Endodermal cell (in vitro differentiated cells): ENCODE measurements around the gene CBLB. TPM values are rescaled to one million over a fixed set of nuclear protein-coding genes. Genes with fewer than 3 reads are reported as not detected.

ENCODE experiments used
- DNase-seq: peaks from one replicate; pipeline ENCODE4 v3.0.0-alpha.2; 2017
- H3K27ac ChIP-seq: 2 replicates; pipeline ENCODE4 v1.5.1; 2013; ENCODE audit warnings: mild to moderate bottlenecking, low read depth, low read length, moderate library complexity
- H3K27me3 ChIP-seq: 2 replicates; pipeline ENCODE4 v1.6.1; 2013; ENCODE audit warnings: mild to moderate bottlenecking, low read length, moderate library complexity; ENCODE audit not compliant: insufficient read depth, control insufficient read depth, poor library complexity, severe bottlenecking
- H3K36me3 ChIP-seq: 2 replicates; pipeline ENCODE4 v1.7.0; 2013; ENCODE audit warnings: mild to moderate bottlenecking, low read length, moderate library complexity; ENCODE audit not compliant: control insufficient read depth, insufficient read depth
- H3K4me1 ChIP-seq: one replicate; pipeline ENCODE4 v1.7.0; 2013; ENCODE audit warnings: low read length; ENCODE audit not compliant: control insufficient read depth, insufficient read depth
- H3K4me3 ChIP-seq: 2 replicates; pipeline ENCODE4 v1.5.1; 2013; ENCODE audit warnings: mild to moderate bottlenecking, low read length, moderate library complexity
- H3K9ac ChIP-seq: 2 replicates; pipeline ENCODE4 v1.6.1; 2013; ENCODE audit warnings: mild to moderate bottlenecking, low read length, moderate library complexity; ENCODE audit not compliant: poor library complexity, severe bottlenecking; ENCODE audit errors: extremely low read depth
- H3K9me3 ChIP-seq: 2 replicates; pipeline ENCODE4 v1.6.1; 2013; ENCODE audit warnings: mild to moderate bottlenecking, low read length, moderate library complexity; ENCODE audit not compliant: control insufficient read depth
- H3K27ac Mint-ChIP-seq: 2 replicates; pipeline ENCODE4 v1.8.0; 2020; ENCODE audit warnings: mixed read lengths
- H3K27me3 Mint-ChIP-seq: 2 replicates; pipeline ENCODE4 v1.8.0; 2021; ENCODE audit warnings: mild to moderate bottlenecking, mixed read lengths; ENCODE audit not compliant: insufficient read depth
- H3K36me3 Mint-ChIP-seq: 2 replicates; pipeline ENCODE4 v1.8.0; 2020; ENCODE audit warnings: low read depth, mixed read lengths
- H3K4me1 Mint-ChIP-seq: 2 replicates; pipeline ENCODE4 v1.8.0; 2020; ENCODE audit warnings: mixed read lengths
- H3K4me3 Mint-ChIP-seq: 2 replicates; pipeline ENCODE4 v1.8.0; 2020; ENCODE audit warnings: mild to moderate bottlenecking, moderate library complexity, mixed read lengths
- H3K9me3 Mint-ChIP-seq: 2 replicates; pipeline ENCODE4 v1.8.0; 2020; ENCODE audit warnings: mild to moderate bottlenecking, mixed read lengths
- WGBS, 2 experiments: methylation state at CpG; one replicate each; pipeline versions ENCODE4 v1.1.5 to v1.1.7; 2013; ENCODE audit warnings: missing lambda C conversion rate in 2 of 2, mixed read lengths in 1 of 2; ENCODE audit not compliant: insufficient coverage in 1 of 2, insufficient read length in 1 of 2; 5-methylcytosine and 5-hydroxymethylcytosine counted together
- total RNA-seq, 2 donors: library from RNA; stranded (reverse); fragmentation: NEBNext Ultra II Directional in 1 of 2; extraction: Animal tissue kit (Norgen Biotek cat#: 25700) in 1 of 2; gene quantifications; 2 replicates in 1 of 2; 3 replicates in 1 of 2; pipeline ENCODE4 v1.2.1, GENCODE V29; 2021
- TF ChIP-seq, protein P1 (sequence below): fragments of 200-600 bp; sonication (generic); conservative IDR thresholded peaks from 2 replicates; pipeline ENCODE4 v1.5.0; 2021; ENCODE audit warnings: antibody characterized with exemption, mild to moderate bottlenecking

The CBLB gene
- total RNA-seq, 2 donors from 2014 or later: 45.4 to 60.5 TPM

DNA sequence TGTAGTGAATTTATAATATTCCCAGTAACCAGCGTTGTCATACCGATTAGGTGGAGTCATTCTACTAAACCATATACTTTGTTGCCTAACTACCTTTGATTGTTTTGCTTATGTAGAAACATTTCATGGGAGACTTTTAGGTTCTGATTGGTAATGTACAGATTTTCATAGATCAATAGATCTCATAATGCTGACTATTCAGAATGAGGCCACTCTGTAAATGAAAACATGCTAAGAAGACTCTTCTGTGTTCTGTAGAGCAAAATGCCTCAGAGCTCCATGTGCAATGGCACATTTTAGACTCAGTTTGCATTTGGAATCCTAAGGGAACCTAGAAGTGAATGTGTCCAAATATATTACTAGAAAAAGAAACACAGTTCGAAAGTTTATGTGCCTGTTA, 20.0 kb downstream of the CBLB start:
- Mint-ChIP-seq H3K27ac (no peak overlapping the region), H3K36me3 (peaks cover 26% of the 10 kb centered on the region), H3K4me3 (no peak overlapping the region), H3K4me1 (peaks cover 24% of the 10 kb centered on the region), H3K27me3 (no peaks in the 10 kb centered on the region), H3K9me3 (no peaks in the 10 kb centered on the region)
- Histone ChIP-seq H3K27me3 (no peaks in the 10 kb centered on the region), H3K27ac (no peak overlapping the region), H3K4me1 (peaks cover 9% of the 10 kb centered on the region), H3K4me3 (no peak overlapping the region), H3K9ac (no peak overlapping the region), H3K9me3 (no peaks in the 10 kb centered on the region), H3K36me3 (peaks cover 7% of the 10 kb centered on the region)
- TF ChIP-seq, protein P1, sequence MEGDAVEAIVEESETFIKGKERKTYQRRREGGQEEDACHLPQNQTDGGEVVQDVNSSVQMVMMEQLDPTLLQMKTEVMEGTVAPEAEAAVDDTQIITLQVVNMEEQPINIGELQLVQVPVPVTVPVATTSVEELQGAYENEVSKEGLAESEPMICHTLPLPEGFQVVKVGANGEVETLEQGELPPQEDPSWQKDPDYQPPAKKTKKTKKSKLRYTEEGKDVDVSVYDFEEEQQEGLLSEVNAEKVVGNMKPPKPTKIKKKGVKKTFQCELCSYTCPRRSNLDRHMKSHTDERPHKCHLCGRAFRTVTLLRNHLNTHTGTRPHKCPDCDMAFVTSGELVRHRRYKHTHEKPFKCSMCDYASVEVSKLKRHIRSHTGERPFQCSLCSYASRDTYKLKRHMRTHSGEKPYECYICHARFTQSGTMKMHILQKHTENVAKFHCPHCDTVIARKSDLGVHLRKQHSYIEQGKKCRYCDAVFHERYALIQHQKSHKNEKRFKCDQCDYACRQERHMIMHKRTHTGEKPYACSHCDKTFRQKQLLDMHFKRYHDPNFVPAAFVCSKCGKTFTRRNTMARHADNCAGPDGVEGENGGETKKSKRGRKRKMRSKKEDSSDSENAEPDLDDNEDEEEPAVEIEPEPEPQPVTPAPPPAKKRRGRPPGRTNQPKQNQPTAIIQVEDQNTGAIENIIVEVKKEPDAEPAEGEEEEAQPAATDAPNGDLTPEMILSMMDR: no peak
- DNase-seq: no peak
- WGBS, 2 experiments: 88% methylated on average over 3 of the region's 3 CpGs; no CpG with 5 or more reads in 1 of the 2 experiments

DNA sequence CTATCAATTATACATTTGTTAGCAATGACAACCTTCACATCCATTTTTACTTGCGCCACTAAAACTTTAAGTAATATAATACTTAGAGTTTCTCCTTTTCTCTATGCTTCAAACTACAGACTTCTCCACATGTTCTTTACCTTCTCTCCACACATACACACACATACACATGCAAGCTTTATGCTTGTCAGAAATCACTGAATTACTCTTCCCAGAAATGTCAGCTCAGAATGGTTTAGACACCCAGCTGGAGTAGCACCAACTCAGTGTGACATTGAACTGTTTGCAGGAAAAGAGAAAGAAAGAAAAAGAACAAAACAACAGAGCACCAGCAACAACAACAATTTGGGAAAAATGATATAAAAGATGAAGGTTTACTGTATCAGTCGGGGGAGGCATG, 20.9 kb downstream of the CBLB start:
- H3K27me3 Mint-ChIP-seq: no peaks in the 10 kb centered on the region
- 91 to 100% methylated on average over 1 to 2 of the region's 2 CpGs for WGBS, 2 experiments
- peaks cover under 1% of the 10 kb centered on the region for H3K36me3 ChIP-seq
- no peak for DNase-seq
- H3K9ac ChIP-seq: no peak overlapping the region
- peaks cover 26% of the 10 kb centered on the region for H3K4me1 Mint-ChIP-seq
- peaks cover 18% of the 10 kb centered on the region for H3K36me3 Mint-ChIP-seq
- no peaks in the 10 kb centered on the region for H3K9me3 ChIP-seq
- H3K4me3 ChIP-seq: no peak overlapping the region
- H3K4me3 Mint-ChIP-seq: no peak overlapping the region
- H3K27me3 ChIP-seq: no peaks in the 10 kb centered on the region
- H3K27ac ChIP-seq: no peak overlapping the region
- TF ChIP-seq, protein P1: no peak
- H3K27ac Mint-ChIP-seq: no peak overlapping the region
- no peaks in the 10 kb centered on the region for H3K9me3 Mint-ChIP-seq
- H3K4me1 ChIP-seq: peaks cover 9% of the 10 kb centered on the region

DNA sequence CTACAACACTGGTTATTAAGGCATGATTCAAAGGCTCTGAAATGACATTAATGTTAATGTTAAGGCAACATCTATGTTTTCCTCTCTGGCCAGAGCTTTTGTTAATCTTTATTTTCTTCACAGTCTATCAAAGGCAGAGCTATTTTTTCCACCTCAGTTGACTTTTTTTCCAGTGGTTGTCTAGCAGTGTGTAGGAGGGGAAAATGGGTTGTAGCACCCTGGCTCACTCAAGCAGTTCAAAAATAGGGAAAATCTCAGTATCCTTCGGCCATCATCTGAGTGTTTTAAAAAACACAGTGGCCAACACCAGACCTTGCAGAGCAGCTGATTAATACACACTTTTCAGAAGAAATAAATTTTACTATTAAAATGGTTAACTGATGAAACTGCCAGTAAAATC, 21.4 kb downstream of the CBLB start:
- Mint-ChIP-seq H3K27me3 (no peaks in the 10 kb centered on the region), H3K36me3 (peaks cover 17% of the 10 kb centered on the region), H3K4me3 (no peak overlapping the region), H3K4me1 (peaks cover 28% of the 10 kb centered on the region), H3K27ac (no peak overlapping the region), H3K9me3 (no peaks in the 10 kb centered on the region)
- Histone ChIP-seq H3K36me3 (no peaks in the 10 kb centered on the region), H3K9ac (no peak overlapping the region), H3K27ac (no peak overlapping the region), H3K9me3 (no peaks in the 10 kb centered on the region), H3K4me1 (peaks cover 9% of the 10 kb centered on the region), H3K4me3 (no peak overlapping the region), H3K27me3 (no peaks in the 10 kb centered on the region)
- no peak for DNase-seq
- TF ChIP-seq, protein P1: no peak
- WGBS, 2 experiments: 85% methylated on average over 1 of the region's 1 CpG; no CpG with 5 or more reads in 1 of the 2 experiments
